Activated CD8-positive, alpha-beta T cell treated with anti-CD3 and anti-CD28 coated beads for 36 hours (primary cell): ENCODE measurements around the gene CHST15. TPM values are rescaled to one million over a fixed set of nuclear protein-coding genes. Genes with fewer than 3 reads are reported as not detected.

Source experiments
- ATAC-seq: fragments of 200-7000 bp; cut with Tn5 transposase; one replicate; pipeline ENCODE4 v1.10.0; 2021; ENCODE audit warnings: mild to moderate bottlenecking, moderate library complexity
- CTCF ChIA-PET: fragments of 350-600 bp; sonication (Branson Sonifier 250); formaldehyde crosslinking; loops from one replicate; lab custom pipeline; 2021; ENCODE audit warnings: antibody characterized with exemption; lab: Charles Lee
- POLR2A ChIA-PET: fragments of 350-600 bp; sonication (Branson Sonifier 250); formaldehyde crosslinking; loops from one replicate; lab custom pipeline; 2021; ENCODE audit warnings: antibody characterized with exemption; lab: Charles Lee
- DNase-seq: peaks from one replicate; pipeline ENCODE4 v3.0.0-alpha.2; 2020
- H3K27ac Mint-ChIP-seq: one replicate; pipeline ENCODE4 v1.8.0; 2021; ENCODE audit warnings: mild to moderate bottlenecking, mixed read lengths
- H3K27me3 Mint-ChIP-seq: one replicate; pipeline ENCODE4 v1.8.0; 2021; ENCODE audit warnings: mixed read lengths
- H3K36me3 Mint-ChIP-seq: one replicate; pipeline ENCODE4 v1.8.0; 2021; ENCODE audit warnings: low read depth, mixed read lengths
- H3K4me1 Mint-ChIP-seq: one replicate; pipeline ENCODE4 v1.8.0; 2021; ENCODE audit warnings: low read depth, mixed read lengths
- H3K4me3 Mint-ChIP-seq: one replicate; pipeline ENCODE4 v1.8.0; 2021; ENCODE audit warnings: mild to moderate bottlenecking, moderate library complexity, mixed read lengths
- H3K9me3 Mint-ChIP-seq: one replicate; pipeline ENCODE4 v1.8.0; 2021; ENCODE audit warnings: mixed read lengths
- CTCF ChIP-seq: fragments of 200-600 bp; IDR thresholded peaks from one replicate; pipeline ENCODE4 v1.8.0; 2022; ENCODE audit warnings: antibody characterized with exemption, mild to moderate bottlenecking
- intact Hi-C: fragments of 100-400 bp; cut with micrococcal nuclease; formaldehyde crosslinking; loops from one replicate; pipeline ENCODE4 v1.10.0; 2022
- total RNA-seq, 2 experiments: library from RNA; stranded (reverse); gene quantifications; one replicate each; pipeline ENCODE4 v1.2.3, GENCODE V29; 2021

The CHST15 gene
- total RNA-seq, 2 experiments from 2014 or later, result 0.36 to 0.81 TPM

GRCh38 chr10:124020981-124021815, 72.2 kb downstream of the CHST15 start:
- CTCF ChIA-PET, result interaction anchor here (1.0 kb wide), 1 partner anchor 368 kb away, joined by 5 read pairs; no protein-coding TSS in a partner anchor
- Mint-ChIP-seq H3K4me1 (peaks cover 10% of the 10 kb centered on the region), H3K27ac (no peak overlapping the region), H3K27me3 (no peaks in the 10 kb centered on the region), H3K9me3 (no peaks in the 10 kb centered on the region), H3K36me3 (no peaks in the 10 kb centered on the region), H3K4me3 (no peak overlapping the region)
- no peak for DNase-seq
- no peak for TF ChIP-seq CTCF
- intact Hi-C loops, result no loop called here
- POLR2A ChIA-PET, result no interaction called here
- ATAC-seq, result no peak

GRCh38 chr10:124019886-124020797, 73.3 kb downstream of the CHST15 start:
- Mint-ChIP-seq H3K4me3 (no peak overlapping the region), H3K27ac (no peak overlapping the region), H3K27me3 (no peaks in the 10 kb centered on the region), H3K4me1 (peaks cover 5% of the 10 kb centered on the region), H3K9me3 (no peaks in the 10 kb centered on the region), H3K36me3 (no peaks in the 10 kb centered on the region)
- CTCF ChIA-PET, result no interaction called here
- DNase-seq (no peak), ATAC-seq (no peak)
- TF ChIP-seq CTCF, result no peak
- intact Hi-C loops, result no loop called here
- POLR2A ChIA-PET, result no interaction called here

- Mint-ChIP-seq H3K9me3 (peaks cover under 1% of the 10 kb centered on the region), H3K27me3 (no peaks in the 10 kb centered on the region), H3K36me3 (no peaks in the 10 kb centered on the region), H3K27ac (no peak overlapping the region), H3K4me1 (no peaks in the 10 kb centered on the region), H3K4me3 (no peak overlapping the region)
- DNase-seq (no peak), ATAC-seq (no peak)
- ChIA-PET POLR2A (interaction anchor here (0.6 kb wide), 1 partner anchor 23 kb away, joined by 3 read pairs; no protein-coding TSS in a partner anchor), CTCF (no interaction called here)
- intact Hi-C loops, result no loop called here
- TF ChIP-seq CTCF, result no peak
Observed at GRCh38 chr10:124018886-124019525, 74.4 kb downstream of the CHST15 start.

- DNase-seq, result no peak
- Mint-ChIP-seq H3K4me1 (no peaks in the 10 kb centered on the region), H3K27me3 (no peaks in the 10 kb centered on the region), H3K27ac (no peak overlapping the region), H3K4me3 (no peak overlapping the region), H3K9me3 (peaks cover 8% of the 10 kb centered on the region), H3K36me3 (no peaks in the 10 kb centered on the region)
- intact Hi-C loops, result no loop called here
- POLR2A ChIA-PET, result no interaction called here
- no peak for ATAC-seq
- CTCF ChIA-PET, result no interaction called here
- TF ChIP-seq CTCF, result no peak
Observed at GRCh38 chr10:124017729-124018128, 75.7 kb downstream of the CHST15 start.
